ENCODE measurements around the gene SNAP23. TPM values are rescaled to one million over a fixed set of nuclear protein-coding genes. Genes with fewer than 3 reads are reported as not detected.

The SNAP23 gene
- total RNA-seq, 2 experiments from 2014 or later, result 49.0 to 54.2 TPM

- ChIA-PET CTCF (interaction anchor here (1.0 kb wide), 1 partner anchor 9 kb away, joined by 3 read pairs; the partner anchor contains the start of gene ZNF106), POLR2A (interaction anchor here (4.3 kb wide), 1 partner anchor 9 kb away, joined by 23 read pairs; the partner anchor contains the start of gene ZNF106)
- H3K4me1 Mint-ChIP-seq (ENCODE audit: low read depth), result peaks cover 27% of the 10 kb centered on the region
- ATAC-seq (no peak), DNase-seq (no peak)
- H3K27me3 Mint-ChIP-seq (ENCODE audit: low read depth), result no peaks in the 10 kb centered on the region
- no peak overlapping the region for H3K4me3 Mint-ChIP-seq
- H3K36me3 Mint-ChIP-seq (ENCODE audit: low read depth), result peaks cover 7% of the 10 kb centered on the region
- no peaks in the 10 kb centered on the region for H3K9me3 Mint-ChIP-seq (ENCODE audit: insufficient read depth)
- H3K27ac Mint-ChIP-seq, result no peak overlapping the region
These were observed 4.6 kb downstream of the SNAP23 start for GRCh38 chr15:42499858-42500609.

GRCh38 chr15:42502477-42502876, 7.0 kb downstream of the SNAP23 start:
- ATAC-seq (no peak), DNase-seq (no peak)
- peaks cover 8% of the 10 kb centered on the region for H3K4me1 Mint-ChIP-seq (ENCODE audit: low read depth)
- H3K27ac Mint-ChIP-seq, result no peak overlapping the region
- H3K9me3 Mint-ChIP-seq (ENCODE audit: insufficient read depth), result no peaks in the 10 kb centered on the region
- no peak overlapping the region for H3K4me3 Mint-ChIP-seq
- peaks cover 4% of the 10 kb centered on the region for H3K36me3 Mint-ChIP-seq (ENCODE audit: low read depth)
- CTCF ChIA-PET, result no interaction called here
- POLR2A ChIA-PET, result interaction anchor here (4.3 kb wide), 1 partner anchor 11 kb away, joined by 23 read pairs; the partner anchor contains the start of gene ZNF106
- H3K27me3 Mint-ChIP-seq (ENCODE audit: low read depth), result no peaks in the 10 kb centered on the region

GRCh38 chr15:42503825-42504224, 8.4 kb downstream of the SNAP23 start:
- CTCF ChIA-PET, result no interaction called here
- no peak overlapping the region for H3K27ac Mint-ChIP-seq

GRCh38 chr15:42504631-42505030, 9.2 kb downstream of the SNAP23 start:
- no peak for DNase-seq
- H3K9me3 Mint-ChIP-seq (ENCODE audit: insufficient read depth), result no peaks in the 10 kb centered on the region
- no peak overlapping the region for H3K4me3 Mint-ChIP-seq
- ATAC-seq, result no peak
- no peaks in the 10 kb centered on the region for H3K27me3 Mint-ChIP-seq (ENCODE audit: low read depth)
- POLR2A ChIA-PET, result interaction anchor here (2.6 kb wide), 1 partner anchor 14 kb away, joined by 8 read pairs; the partner anchor contains the start of gene ZNF106
- H3K27ac Mint-ChIP-seq, result no peak overlapping the region
- H3K36me3 Mint-ChIP-seq (ENCODE audit: low read depth), result peaks cover 3% of the 10 kb centered on the region
- H3K4me1 Mint-ChIP-seq (ENCODE audit: low read depth), result no peaks in the 10 kb centered on the region
- CTCF ChIA-PET, result interaction anchor here (0.7 to 1.1 kb wide), 2 partner anchors 34 to 42 kb away, joined by 3 read pairs; no protein-coding TSS in a partner anchor

More at GRCh38 chr15:42503825-42504224, 8.4 kb downstream of the SNAP23 start:
- ATAC-seq (no peak), DNase-seq (no peak)
- H3K36me3 Mint-ChIP-seq (ENCODE audit: low read depth), result peaks cover 3% of the 10 kb centered on the region
- POLR2A ChIA-PET, result no interaction called here
- H3K4me1 Mint-ChIP-seq (ENCODE audit: low read depth), result no peaks in the 10 kb centered on the region
- H3K4me3 Mint-ChIP-seq, result no peak overlapping the region
- H3K9me3 Mint-ChIP-seq (ENCODE audit: insufficient read depth), result no peaks in the 10 kb centered on the region
- no peaks in the 10 kb centered on the region for H3K27me3 Mint-ChIP-seq (ENCODE audit: low read depth)

GRCh38 chr15:42507514-42507913, 12.1 kb downstream of the SNAP23 start:
- Mint-ChIP-seq H3K27ac (no peak overlapping the region), H3K4me1 (ENCODE audit: low read depth) (no peaks in the 10 kb centered on the region), H3K27me3 (ENCODE audit: low read depth) (no peaks in the 10 kb centered on the region), H3K9me3 (ENCODE audit: insufficient read depth) (no peaks in the 10 kb centered on the region), H3K36me3 (ENCODE audit: low read depth) (peaks cover 5% of the 10 kb centered on the region), H3K4me3 (no peak overlapping the region)
- no peak for ATAC-seq
- no peak for DNase-seq
- ChIA-PET POLR2A (no interaction called here), CTCF (no interaction called here)

GRCh38 chr15:42508263-42508690, 12.8 kb downstream of the SNAP23 start:
- Mint-ChIP-seq H3K36me3 (ENCODE audit: low read depth) (peaks cover 7% of the 10 kb centered on the region), H3K9me3 (ENCODE audit: insufficient read depth) (no peaks in the 10 kb centered on the region), H3K4me3 (no peak overlapping the region), H3K4me1 (ENCODE audit: low read depth) (no peaks in the 10 kb centered on the region), H3K27ac (no peak overlapping the region), H3K27me3 (ENCODE audit: low read depth) (no peaks in the 10 kb centered on the region)
- DNase-seq, result no peak
- ChIA-PET POLR2A (no interaction called here), CTCF (no interaction called here)
- no peak for ATAC-seq

- H3K27me3 Mint-ChIP-seq (ENCODE audit: low read depth), result no peaks in the 10 kb centered on the region
- ATAC-seq (no peak), DNase-seq (no peak)
- H3K27ac Mint-ChIP-seq, result no peak overlapping the region
- CTCF ChIA-PET, result interaction anchor here (1.4 kb wide), 1 partner anchor 125 kb away, joined by 4 read pairs; no protein-coding TSS in a partner anchor
- POLR2A ChIA-PET, result no interaction called here
- no peaks in the 10 kb centered on the region for H3K4me1 Mint-ChIP-seq (ENCODE audit: low read depth)
- H3K9me3 Mint-ChIP-seq (ENCODE audit: insufficient read depth), result no peaks in the 10 kb centered on the region
- no peak overlapping the region for H3K4me3 Mint-ChIP-seq
- H3K36me3 Mint-ChIP-seq (ENCODE audit: low read depth), result peaks cover 15% of the 10 kb centered on the region
These were observed 15.0 kb downstream of the SNAP23 start for GRCh38 chr15:42510258-42511006.

GRCh38 chr15:42511007-42511391, 15.6 kb downstream of the SNAP23 start:
- Mint-ChIP-seq H3K9me3 (ENCODE audit: insufficient read depth) (no peaks in the 10 kb centered on the region), H3K4me3 (no peak overlapping the region), H3K36me3 (ENCODE audit: low read depth) (peaks cover 18% of the 10 kb centered on the region), H3K27me3 (ENCODE audit: low read depth) (no peaks in the 10 kb centered on the region), H3K4me1 (ENCODE audit: low read depth) (no peaks in the 10 kb centered on the region), H3K27ac (no peak overlapping the region)
- DNase-seq (no peak), ATAC-seq (no peak)
- ChIA-PET POLR2A (no interaction called here), CTCF (interaction anchor here (1.4 kb wide), 1 partner anchor 126 kb away, joined by 4 read pairs; no protein-coding TSS in a partner anchor)

- no peak overlapping the region for H3K27ac Mint-ChIP-seq
- peaks cover 16% of the 10 kb centered on the region for H3K36me3 Mint-ChIP-seq (ENCODE audit: low read depth)
- CTCF ChIA-PET, result no interaction called here
- H3K4me1 Mint-ChIP-seq (ENCODE audit: low read depth), result no peaks in the 10 kb centered on the region
- ATAC-seq (no peak), DNase-seq (no peak)
- POLR2A ChIA-PET, result no interaction called here
- H3K4me3 Mint-ChIP-seq, result no peak overlapping the region
- no peaks in the 10 kb centered on the region for H3K27me3 Mint-ChIP-seq (ENCODE audit: low read depth)
- no peaks in the 10 kb centered on the region for H3K9me3 Mint-ChIP-seq (ENCODE audit: insufficient read depth)
These were observed 27.9 kb downstream of the SNAP23 start for GRCh38 chr15:42523331-42523730.

GRCh38 chr15:42528970-42529369, 33.5 kb downstream of the SNAP23 start:
- Mint-ChIP-seq H3K4me3 (no peak overlapping the region), H3K27ac (no peak overlapping the region), H3K36me3 (ENCODE audit: low read depth) (peaks cover 24% of the 10 kb centered on the region), H3K9me3 (ENCODE audit: insufficient read depth) (no peaks in the 10 kb centered on the region), H3K4me1 (ENCODE audit: low read depth) (no peaks in the 10 kb centered on the region), H3K27me3 (ENCODE audit: low read depth) (no peaks in the 10 kb centered on the region)
- ATAC-seq, result no peak
- ChIA-PET POLR2A (interaction anchor here (0.6 kb wide), 1 partner anchor 16 kb away, joined by 3 read pairs; no protein-coding TSS in a partner anchor), CTCF (interaction anchor here (1.0 kb wide), 1 partner anchor 10 kb away, joined by 3 read pairs; no protein-coding TSS in a partner anchor)
- no peak for DNase-seq

GRCh38 chr15:42533246-42533645, 37.8 kb downstream of the SNAP23 start:
- ChIA-PET POLR2A (no interaction called here), CTCF (no interaction called here)
- Mint-ChIP-seq H3K36me3 (ENCODE audit: low read depth) (peaks cover 51% of the 10 kb centered on the region), H3K4me1 (ENCODE audit: low read depth) (peaks cover 3% of the 10 kb centered on the region), H3K27ac (no peak overlapping the region), H3K9me3 (ENCODE audit: insufficient read depth) (no peaks in the 10 kb centered on the region), H3K27me3 (ENCODE audit: low read depth) (no peaks in the 10 kb centered on the region), H3K4me3 (no peak overlapping the region)
- ATAC-seq (no peak), DNase-seq (no peak)

Data from activated CD8-positive, alpha-beta T cell treated with anti-CD3 and anti-CD28 coated beads, Interleukin-2, amount 10 ng/mL, durations not matched to agents 7 days and 5 days (primary cell).